K562 (cell line): ENCODE data around the gene PHPT1. TPM values are rescaled to one million over a fixed set of nuclear protein-coding genes. Genes with fewer than 3 reads are reported as not detected.

Experiments
- ATAC-seq: fragments of 200-7000 bp; cut with Tn5 transposase; 3 replicates; pipeline ENCODE4 v1.9.1; 2020; ENCODE audit warnings: moderate library complexity
- BruUV-seq: library from RNA; stranded (reverse); fragments of 400-500 nt; replicated peaks from 2 replicates; lab custom pipeline; 2021; lab: Mats Ljungman, UMichigan
- CTCF ChIA-PET: fragments of 300-600 bp; formaldehyde crosslinking; extraction: SDS; loops from one replicate; lab custom pipeline; 2021; ENCODE audit warnings: low intra/inter-chr PET ratio; lab: Yijun Ruan, JAX
- POLR2A ChIA-PET: fragments of 300-600, 350-650 bp; sonication (Branson Sonifier 250); formaldehyde crosslinking; extraction: SDS; loops from one replicate; lab custom pipeline; 2021; ENCODE audit warnings: antibody characterized with exemption, inconsistent platforms; lab: Yijun Ruan, JAX
- DNase-seq, 4 experiments: peaks; one replicate each; pipeline versions ENCODE4 v3.0.0 to v3.0.0-alpha.2; 2011 to 2018; ENCODE audit warnings: low spot score in 3 of 4, mixed read lengths in 3 of 4; ENCODE audit errors: extremely low read depth in 1 of 4
- FAIRE-seq: peaks from 2 replicates; lab custom pipeline; 2011; peaks lifted over from hg19 to GRCh38; lab: Jason Lieb, UNC
- H2AFZ ChIP-seq: 2 replicates; pipeline ENCODE4 v1.6.0; 2011; ENCODE audit warnings: low read depth, low read length, control low read depth, inconsistent platforms
- H3K27ac ChIP-seq: fragments of 200-600 bp; 3 replicates; pipeline ENCODE4 v1.8.0; 2011; ENCODE audit warnings: low read depth, mild to moderate bottlenecking, control low read depth, inconsistent platforms, low read length, moderate library complexity, mixed read lengths; ENCODE audit errors: extremely low read depth
- H3K27me3 ChIP-seq, 2 experiments: fragments of 300-600 bp in 1 of 2; 2 replicates in 1 of 2; 3 replicates in 1 of 2; pipeline versions ENCODE4 v1.6.0 to v1.8.0; 2011; ENCODE audit warnings: inconsistent platforms in 2 of 2, low read length in 2 of 2, mild to moderate bottlenecking in 1 of 2, mixed read lengths in 1 of 2, moderate library complexity in 1 of 2; ENCODE audit not compliant: control insufficient read depth in 2 of 2, insufficient read depth in 2 of 2
- H3K36me3 ChIP-seq: fragments of 300-600 bp; 3 replicates; pipeline ENCODE4 v1.8.0; 2011; ENCODE audit warnings: mild to moderate bottlenecking, low read length, inconsistent platforms; ENCODE audit not compliant: control insufficient read depth, insufficient read depth
- H3K4me1 ChIP-seq, 2 experiments: fragments of 200-600 bp in 1 of 2; replicated peaks in 1 of 2; 2 replicates in 1 of 2; 3 replicates in 1 of 2; pipeline versions ENCODE4 v1.5.1 to v1.8.0; 2011; ENCODE audit warnings: inconsistent platforms in 2 of 2, low read length in 2 of 2, mild to moderate bottlenecking in 1 of 2, mixed read lengths in 1 of 2, moderate library complexity in 1 of 2; ENCODE audit not compliant: control insufficient read depth in 2 of 2, insufficient read depth in 2 of 2
- H3K4me2 ChIP-seq: 2 replicates; pipeline ENCODE4 v1.6.1; 2011; ENCODE audit warnings: low read length, control low read depth, inconsistent platforms, mixed read lengths; ENCODE audit not compliant: insufficient read depth
- H3K4me3 ChIP-seq: fragments of 200-600 bp; sonication (generic), shearing (Covaris generic); 2 replicates; pipeline ENCODE4 v1.5.1; 2016; ENCODE audit warnings: control low read depth, inconsistent platforms
- H3K79me2 ChIP-seq: fragments of 200-600 bp; 3 replicates; pipeline ENCODE4 v1.8.0; 2011; ENCODE audit warnings: low read length, inconsistent platforms; ENCODE audit not compliant: control insufficient read depth, insufficient read depth
- H3K9ac ChIP-seq, 2 experiments: 2 replicates each; pipeline versions ENCODE4 v1.6.0 to v1.6.1; 2011; ENCODE audit warnings: low read depth in 2 of 2, low read length in 2 of 2, control low read depth in 1 of 2, inconsistent platforms in 1 of 2, mild to moderate bottlenecking in 1 of 2, mixed read lengths in 1 of 2; ENCODE audit not compliant: insufficient read depth in 1 of 2
- H3K9me1 ChIP-seq: one replicate; pipeline ENCODE4 v1.6.0; 2011; ENCODE audit warnings: inconsistent platforms, mild to moderate bottlenecking, low read length, moderate library complexity; ENCODE audit not compliant: control insufficient read depth, insufficient read depth
- H3K9me3 ChIP-seq: replicated peaks from 2 replicates; pipeline ENCODE4 v1.5.1; 2011; ENCODE audit warnings: low read depth, low read length, inconsistent platforms; ENCODE audit not compliant: control insufficient read depth, insufficient read depth
- H4K20me1 ChIP-seq: replicated peaks from 2 replicates; pipeline ENCODE4 v1.6.1; 2011; ENCODE audit warnings: low read length, inconsistent platforms, mixed read lengths; ENCODE audit not compliant: control insufficient read depth, insufficient read depth
- BDP1 ChIP-seq: IDR thresholded peaks from 3 replicates; pipeline ENCODE4 v1.6.1; 2011; ENCODE audit not compliant: insufficient read length, insufficient read depth
- DNMT1 ChIP-seq: fragments of 450-650 bp; IDR thresholded peaks from 2 replicates; pipeline ENCODE4 v1.6.1; 2016; ENCODE audit warnings: antibody characterized with exemption, mild to moderate bottlenecking
- GATAD2A ChIP-seq: fragments of 450-650 bp; IDR thresholded peaks from 2 replicates; pipeline ENCODE4 v1.6.1; 2017
- MCM3 ChIP-seq: fragments of 450-650 bp; IDR thresholded peaks from 2 replicates; pipeline ENCODE4 v1.6.1; 2016
- MECOM ChIP-seq: fragments of 250-450 bp; sonication (Bioruptor Pico); IDR thresholded peaks from 2 replicates; pipeline ENCODE4 v1.8.0; 2022; ENCODE audit warnings: inconsistent platforms
- MTA1 ChIP-seq: fragments of 450-650 bp; IDR thresholded peaks from 2 replicates; pipeline ENCODE4 v1.6.1; 2017; ENCODE audit warnings: borderline replicate concordance
- MTA2 ChIP-seq: fragments of 450-650 bp; IDR thresholded peaks from 2 replicates; pipeline ENCODE4 v1.6.1; 2016; ENCODE audit warnings: low read depth
- NBN ChIP-seq: fragments of 450-650 bp; IDR thresholded peaks from 2 replicates; pipeline ENCODE4 v1.6.1; 2016; ENCODE audit warnings: low read depth, mild to moderate bottlenecking
- PTBP1 ChIP-seq: fragments of 200-400 bp; formaldehyde crosslinking; IDR thresholded peaks from 2 replicates; pipeline ENCODE4 v1.6.1; 2017; ENCODE audit warnings: low read depth, low read length
- PTTG1 ChIP-seq: fragments of 450-650 bp; IDR thresholded peaks from 2 replicates; pipeline ENCODE4 v1.6.1; 2016; ENCODE audit warnings: low read depth, mild to moderate bottlenecking, missing genetic modification characterization, missing compliant biosample characterization
- SIN3A ChIP-seq, 2 experiments: fragments of 150-350 bp in 1 of 2; IDR thresholded peaks; 2 replicates each; pipeline ENCODE4 v1.6.1; 2011 to 2016; ENCODE audit warnings: borderline replicate concordance in 2 of 2, low read depth in 2 of 2, low read length in 2 of 2, mild to moderate bottlenecking in 2 of 2, moderate library complexity in 2 of 2; ENCODE audit not compliant: control insufficient read depth in 1 of 2
- STAT5A ChIP-seq: IDR thresholded peaks from 2 replicates; pipeline ENCODE4 v1.6.1; 2012; ENCODE audit warnings: low read length, inconsistent platforms, borderline replicate concordance
- TOE1 ChIP-seq, 2 experiments: fragments of 450-650 bp in 1 of 2; sonication (generic) in 1 of 2; formaldehyde crosslinking in 1 of 2; IDR thresholded peaks; 2 replicates each; pipeline versions ENCODE4 v1.7.1 to v1.8.0; 2016 to 2022; ENCODE audit warnings: borderline replicate concordance in 2 of 2, mild to moderate bottlenecking in 2 of 2, antibody characterized with exemption in 1 of 2, inconsistent platforms in 1 of 2, low read depth in 1 of 2, missing genetic modification reagents in 1 of 2, moderate library complexity in 1 of 2
- XRCC5 ChIP-seq: fragments of 200-400 bp; formaldehyde crosslinking; IDR thresholded peaks from 2 replicates; pipeline ENCODE4 v1.6.1; 2017; ENCODE audit warnings: low read depth, mild to moderate bottlenecking, low read length
- ZBTB7A ChIP-seq: IDR thresholded peaks from 2 replicates; pipeline ENCODE4 v1.6.1; 2011; ENCODE audit warnings: low read depth, mild to moderate bottlenecking, low read length, moderate library complexity, borderline replicate concordance; ENCODE audit not compliant: control insufficient read depth
- ZNF696 ChIP-seq: fragments of 250-450 bp; sonication (Bioruptor Pico); conservative IDR thresholded peaks from 2 replicates; pipeline ENCODE4 v1.4.0; 2020; ENCODE audit warnings: mild to moderate bottlenecking, moderate library complexity
- WGBS: fragments of 100-300 bp; shearing (Covaris generic); methylation state at CpG from one replicate; pipeline ENCODE4 v1.1.6; 2016; ENCODE audit warnings: low coverage, mixed read lengths; ENCODE audit not compliant: insufficient coverage; ENCODE audit errors: missing lambda C conversion rate; 5-methylcytosine and 5-hydroxymethylcytosine counted together
- in situ Hi-C: fragments of 300-500 bp; cut with MboI; formaldehyde crosslinking; loops from 4 replicates; pipeline ENCODE4 v1.15.0; 2018; ENCODE audit warnings: inconsistent platforms, mixed read lengths
- intact Hi-C: fragments of 100-400 bp; cut with micrococcal nuclease; formaldehyde crosslinking; loops from 2 replicates; pipeline ENCODE4 v1.14.2; 2022
- polyA plus RNA-seq, 8 experiments: library from polyadenylated mRNA; depleted of rRNA in 4 of 8; stranded (reverse) in 5 of 8; unstranded in 3 of 8; fragments of >200 nt; fragmentation: Nextera tagmentation in 2 of 8; fragmentation: Illumina TruSeq in 1 of 8; extraction: Ambion mirVana in 2 of 8; extraction: Trizol in 1 of 8; gene quantifications; 2 replicates each; pipeline versions ENCODE4 v1.2.1 to v1.2.3, GENCODE V29; 2011 to 2014; ENCODE audit warnings: inconsistent platforms in 1 of 8, missing spikeins in 1 of 8
- total RNA-seq, 7 experiments: library from RNA; depleted of rRNA in 6 of 7; stranded (reverse); fragments of >200 nt in 6 of 7; fragmentation: Illumina TruSeq in 2 of 7; extraction: Trizol in 2 of 7; gene quantifications; 2 replicates each; pipeline versions ENCODE4 v1.2.1 to v1.2.3, GENCODE V29; 2011 to 2021; ENCODE audit warnings: low replicate concordance in 1 of 7
- TF ChIP-seq, protein P1 (sequence below), 2 experiments: fragments of 450-650 bp; IDR thresholded peaks; 2 replicates each; pipeline ENCODE4 v1.6.1; 2018; ENCODE audit warnings: mild to moderate bottlenecking in 2 of 2, low read depth in 1 of 2; ENCODE audit not compliant: partially characterized antibody in 2 of 2
- TF ChIP-seq, protein P2 (sequence below): fragments of 250-450 bp; sonication (Bioruptor Pico); IDR thresholded peaks from 2 replicates; pipeline ENCODE4 v1.5.0; 2020; ENCODE audit warnings: mild to moderate bottlenecking

PHPT1 gene
- total and polyA plus RNA-seq, 9 of the 15 experiments (the other 6 are each of a cell fraction or from before 2014, with no cell fraction given), result 20.9 to 166 (median 129) TPM

DNA sequence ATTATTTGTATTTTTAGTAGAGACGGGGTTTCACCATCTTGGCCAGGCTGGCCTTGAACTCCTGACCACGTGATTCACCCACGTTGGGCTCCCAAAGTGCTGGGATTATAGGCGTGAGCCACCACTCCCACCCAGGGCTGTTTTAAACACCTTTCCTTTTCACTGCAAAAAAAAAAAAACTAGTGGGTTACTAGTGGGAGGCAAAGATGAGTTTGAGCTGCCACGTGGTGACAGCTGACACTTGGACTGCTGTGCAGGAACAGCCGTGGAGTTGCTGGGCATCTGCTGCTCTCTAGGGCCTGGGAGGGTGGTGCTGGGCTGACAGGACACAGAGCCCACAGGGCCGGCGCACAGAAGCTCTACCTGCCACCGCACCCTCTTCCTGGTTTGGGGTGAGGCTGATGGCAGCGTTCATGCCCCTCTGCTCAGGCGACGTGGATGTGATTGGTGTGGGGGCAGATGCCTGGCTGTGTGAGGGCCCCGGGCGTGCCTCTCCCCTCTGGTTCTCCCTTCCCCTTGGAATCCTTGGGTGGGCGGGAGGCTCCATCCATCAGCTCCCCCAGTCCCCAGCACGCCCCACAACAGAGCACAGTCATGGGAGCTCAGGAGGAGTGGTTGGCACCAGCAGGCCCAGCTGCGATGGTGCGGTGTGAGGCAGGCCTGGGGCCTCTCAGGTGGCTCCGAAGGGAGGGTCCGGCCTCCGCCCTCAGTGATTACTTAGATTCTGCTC lies 24.5 kb upstream of the PHPT1 start:
- Histone ChIP-seq H2AFZ (no peak overlapping the region), H3K36me3 (peaks cover 78% of the 10 kb centered on the region), H3K9me1 (no peaks in the 10 kb centered on the region), H3K4me1 (peaks cover 0 to 43% of the 10 kb centered on the region in 2 experiments; a peak in 2 of 5 replicates), H3K4me3 (no peak overlapping the region), H3K27me3 (no peaks in the 10 kb centered on the region), H3K9ac (peak overlapping the region in 1 of 2 experiments; percentile 78; a peak in 1 of 4 replicates), H4K20me1 (no peaks in the 10 kb centered on the region; the same call in 1 of the 2 replicates), H3K4me2 (no peak overlapping the region), H3K9me3 (no peaks in the 10 kb centered on the region), H3K79me2 (peaks cover 29% of the 10 kb centered on the region), H3K27ac (no peak overlapping the region)
- WGBS, result 91% methylated on average over 18 of the region's 21 CpGs
- intact Hi-C loops (no loop called here), in situ Hi-C loops (no loop called here)
- no peak for TF ChIP-seq NBN
- no peak for TF ChIP-seq MCM3
- no peak for TF ChIP-seq PTTG1 (tag)
- TF ChIP-seq, protein P1, sequence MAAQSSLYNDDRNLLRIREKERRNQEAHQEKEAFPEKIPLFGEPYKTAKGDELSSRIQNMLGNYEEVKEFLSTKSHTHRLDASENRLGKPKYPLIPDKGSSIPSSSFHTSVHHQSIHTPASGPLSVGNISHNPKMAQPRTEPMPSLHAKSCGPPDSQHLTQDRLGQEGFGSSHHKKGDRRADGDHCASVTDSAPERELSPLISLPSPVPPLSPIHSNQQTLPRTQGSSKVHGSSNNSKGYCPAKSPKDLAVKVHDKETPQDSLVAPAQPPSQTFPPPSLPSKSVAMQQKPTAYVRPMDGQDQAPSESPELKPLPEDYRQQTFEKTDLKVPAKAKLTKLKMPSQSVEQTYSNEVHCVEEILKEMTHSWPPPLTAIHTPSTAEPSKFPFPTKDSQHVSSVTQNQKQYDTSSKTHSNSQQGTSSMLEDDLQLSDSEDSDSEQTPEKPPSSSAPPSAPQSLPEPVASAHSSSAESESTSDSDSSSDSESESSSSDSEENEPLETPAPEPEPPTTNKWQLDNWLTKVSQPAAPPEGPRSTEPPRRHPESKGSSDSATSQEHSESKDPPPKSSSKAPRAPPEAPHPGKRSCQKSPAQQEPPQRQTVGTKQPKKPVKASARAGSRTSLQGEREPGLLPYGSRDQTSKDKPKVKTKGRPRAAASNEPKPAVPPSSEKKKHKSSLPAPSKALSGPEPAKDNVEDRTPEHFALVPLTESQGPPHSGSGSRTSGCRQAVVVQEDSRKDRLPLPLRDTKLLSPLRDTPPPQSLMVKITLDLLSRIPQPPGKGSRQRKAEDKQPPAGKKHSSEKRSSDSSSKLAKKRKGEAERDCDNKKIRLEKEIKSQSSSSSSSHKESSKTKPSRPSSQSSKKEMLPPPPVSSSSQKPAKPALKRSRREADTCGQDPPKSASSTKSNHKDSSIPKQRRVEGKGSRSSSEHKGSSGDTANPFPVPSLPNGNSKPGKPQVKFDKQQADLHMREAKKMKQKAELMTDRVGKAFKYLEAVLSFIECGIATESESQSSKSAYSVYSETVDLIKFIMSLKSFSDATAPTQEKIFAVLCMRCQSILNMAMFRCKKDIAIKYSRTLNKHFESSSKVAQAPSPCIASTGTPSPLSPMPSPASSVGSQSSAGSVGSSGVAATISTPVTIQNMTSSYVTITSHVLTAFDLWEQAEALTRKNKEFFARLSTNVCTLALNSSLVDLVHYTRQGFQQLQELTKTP (IDR thresholded peaks at IDR 0.05; ENCODE audit: low read depth in 1 of 2, partially characterized antibody in 2 of 2), result no peak
- no peak for TF ChIP-seq ZNF696 (CRISPR knock-in tag)
- no peak for TF ChIP-seq TOE1 (IDR thresholded peaks at IDR 0.05; ENCODE audit: borderline replicate concordance)
- TF ChIP-seq TOE1 (CRISPR knock-in tag; IDR thresholded peaks at IDR 0.05; ENCODE audit: borderline replicate concordance, low read depth), result no peak
- TF ChIP-seq MECOM (CRISPR knock-in tag), result no peak
- no peak for TF ChIP-seq ZBTB7A
- no peak for TF ChIP-seq DNMT1
- no peak for TF ChIP-seq MTA1
- no peak for TF ChIP-seq BDP1
- no peak for TF ChIP-seq STAT5A
- no peak for TF ChIP-seq PTBP1
- no peak for TF ChIP-seq SIN3A (IDR thresholded peaks at IDR 0.05; ENCODE audit: borderline replicate concordance in 2 of 2, control insufficient read depth in 1 of 2, low read depth in 2 of 2, low read length in 2 of 2)
- TF ChIP-seq XRCC5, result no peak
- no peak for TF ChIP-seq GATAD2A
- no peak for TF ChIP-seq MTA2
- TF ChIP-seq, protein P2, sequence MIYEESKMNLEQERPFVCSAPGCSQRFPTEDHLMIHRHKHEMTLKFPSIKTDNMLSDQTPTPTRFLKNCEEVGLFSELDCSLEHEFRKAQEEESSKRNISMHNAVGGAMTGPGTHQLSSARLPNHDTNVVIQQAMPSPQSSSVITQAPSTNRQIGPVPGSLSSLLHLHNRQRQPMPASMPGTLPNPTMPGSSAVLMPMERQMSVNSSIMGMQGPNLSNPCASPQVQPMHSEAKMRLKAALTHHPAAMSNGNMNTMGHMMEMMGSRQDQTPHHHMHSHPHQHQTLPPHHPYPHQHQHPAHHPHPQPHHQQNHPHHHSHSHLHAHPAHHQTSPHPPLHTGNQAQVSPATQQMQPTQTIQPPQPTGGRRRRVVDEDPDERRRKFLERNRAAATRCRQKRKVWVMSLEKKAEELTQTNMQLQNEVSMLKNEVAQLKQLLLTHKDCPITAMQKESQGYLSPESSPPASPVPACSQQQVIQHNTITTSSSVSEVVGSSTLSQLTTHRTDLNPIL, result no peak
- ChIA-PET CTCF (no interaction called here), POLR2A (interaction anchor here (1.1 to 1.8 kb wide), 2 partner anchors 9 to 12 kb away, joined by 3 to 8 read pairs; no protein-coding TSS in a partner anchor)
- BruUV-seq, result no TSS peak
- ATAC-seq (no peak), FAIRE-seq (no peak), DNase-seq (no peak)
